ACHN (cell line): Measurements from ENCODE around the gene HOXB1.

Source experiments
- DNase-seq: peaks from one replicate; pipeline ENCODE4 v3.0.0-alpha.2; 2015
- in situ Hi-C: cut with HindIII; loops from 2 replicates; pipeline ENCODE4 v1.10.0; 2017; ENCODE audit warnings: low sequenced_read_pairs, low pct_ligation_motif_present, low pct_unique_long_range_greater_than_20kb

The HOXB1 gene

GRCh38 chr17:48506246-48506645, 24.6 kb downstream of the HOXB1 start:
- in situ Hi-C loops, result no loop called here
- peak; percentile 27 for DNase-seq

- in situ Hi-C loops, result no loop called here
- DNase-seq, result peak; percentile 75
Measured at GRCh38 chr17:48505788-48506187, 25.0 kb downstream of the HOXB1 start.

- in situ Hi-C loops, result no loop called here
- no peak for DNase-seq
Measured at GRCh38 chr17:48504953-48505352, 25.9 kb downstream of the HOXB1 start.

- in situ Hi-C loops, result no loop called here
- no peak for DNase-seq
Measured at GRCh38 chr17:48503747-48504146, 27.1 kb downstream of the HOXB1 start.

GRCh38 chr17:48502901-48503300, 27.9 kb downstream of the HOXB1 start:
- no peak for DNase-seq
- in situ Hi-C loops, result no loop called here

- in situ Hi-C loops, result no loop called here
- no peak for DNase-seq
Measured at GRCh38 chr17:48502312-48502711, 28.5 kb downstream of the HOXB1 start.

GRCh38 chr17:48500435-48501426, 30.1 kb downstream of the HOXB1 start:
- in situ Hi-C loops, result no loop called here
- no peak for DNase-seq

- no peak for DNase-seq
- in situ Hi-C loops, result no loop called here
Measured at GRCh38 chr17:48499735-48500434, 30.9 kb downstream of the HOXB1 start.

- in situ Hi-C loops, result no loop called here
- no peak for DNase-seq
Measured at GRCh38 chr17:48499248-48499647, 31.6 kb downstream of the HOXB1 start.

GRCh38 chr17:48498164-48498850, 32.5 kb downstream of the HOXB1 start:
- no peak for DNase-seq
- in situ Hi-C loops, result no loop called here

GRCh38 chr17:48497103-48497502, 33.7 kb downstream of the HOXB1 start:
- DNase-seq, result no peak
- in situ Hi-C loops, result no loop called here

- in situ Hi-C loops, result no loop called here
- no peak for DNase-seq
Measured at GRCh38 chr17:48494335-48494734, 36.5 kb downstream of the HOXB1 start.

- peak; percentile 65 for DNase-seq
- in situ Hi-C loops, result no loop called here
Measured at GRCh38 chr17:48492401-48493298, 38.2 kb downstream of the HOXB1 start.

GRCh38 chr17:48491527-48492273, 39.1 kb downstream of the HOXB1 start:
- DNase-seq, result no peak
- in situ Hi-C loops, result no loop called here

GRCh38 chr17:48490451-48490892, 40.3 kb downstream of the HOXB1 start:
- DNase-seq, result no peak
- in situ Hi-C loops, result no loop called here

- DNase-seq, result no peak
- in situ Hi-C loops, result no loop called here
Measured at GRCh38 chr17:48489781-48490180, 41.0 kb downstream of the HOXB1 start.

GRCh38 chr17:48488548-48489106, 42.2 kb downstream of the HOXB1 start:
- in situ Hi-C loops, result no loop called here
- no peak for DNase-seq
